NCI-H1048 (cell line): ENCODE measurements around the gene HS3ST2.
"Not testable (repeated sequence)": the region's sequence is repeated elsewhere in the genome, so short reads cannot be mapped to it uniquely, and the experiment has no call there.

ENCODE experiments used
- DNase-seq: peaks from one replicate; lab custom pipeline; 2025; lab: John Stamatoyannopoulos, UW

Gene HS3ST2

GRCh38 chr16:22932032-22932771 is 118.2 kb downstream of the HS3ST2 start:
- DNase-seq: no peak

- DNase-seq: no peak
Measured at GRCh38 chr16:22933173-22933572, 119.2 kb downstream of the HS3ST2 start.

GRCh38 chr16:22934786-22935185 is 120.8 kb downstream of the HS3ST2 start:
- no peak for DNase-seq

GRCh38 chr16:22937169-22937568 is 123.2 kb downstream of the HS3ST2 start:
- no peak for DNase-seq

GRCh38 chr16:22938647-22939046 is 124.7 kb downstream of the HS3ST2 start:
- DNase-seq: no peak

- not testable (repeated sequence) for DNase-seq
Measured at GRCh38 chr16:22939744-22940363, 125.9 kb downstream of the HS3ST2 start.

GRCh38 chr16:22941970-22942501 is 128.1 kb downstream of the HS3ST2 start:
- DNase-seq: no peak

- DNase-seq: no peak
Measured at GRCh38 chr16:22942811-22943210, 128.8 kb downstream of the HS3ST2 start.

- no peak for DNase-seq
Measured at GRCh38 chr16:22945361-22945760, 131.4 kb downstream of the HS3ST2 start.

GRCh38 chr16:22946433-22946832 is 132.5 kb downstream of the HS3ST2 start:
- no peak for DNase-seq

- DNase-seq: no peak
Measured at GRCh38 chr16:22948058-22948602, 134.2 kb downstream of the HS3ST2 start.

- no peak for DNase-seq
Measured at GRCh38 chr16:22948603-22949368, 134.8 kb downstream of the HS3ST2 start.

- DNase-seq: no peak
Measured at GRCh38 chr16:22955461-22956070, 141.6 kb downstream of the HS3ST2 start.

- no peak for DNase-seq
Measured at GRCh38 chr16:22961206-22961605, 147.2 kb downstream of the HS3ST2 start.

GRCh38 chr16:22962905-22963304 is 148.9 kb downstream of the HS3ST2 start:
- no peak for DNase-seq
